Osteoblast (primary cell): ENCODE results near the gene PSMD2. TPM values are rescaled to one million over a fixed set of nuclear protein-coding genes. Genes with fewer than 3 reads are reported as not detected.
A peak's percentile ranks its signal among the peaks of the same experiment; 100 is the strongest.

Source experiments
- DNase-seq: peaks from one replicate; pipeline ENCODE4 v3.0.0; 2011; ENCODE audit warnings: low spot score, mixed read lengths; ENCODE audit not compliant: insufficient read length; ENCODE audit errors: missing footprints
- H2AFZ ChIP-seq: 2 replicates; pipeline ENCODE4 v1.6.0; 2011; ENCODE audit warnings: mild to moderate bottlenecking, low read length
- H3K27ac ChIP-seq: 2 replicates; pipeline ENCODE4 v1.5.1; 2011; ENCODE audit warnings: mild to moderate bottlenecking, low read depth, low read length, moderate library complexity
- H3K27me3 ChIP-seq: 2 replicates; pipeline ENCODE4 v1.6.0; 2012; ENCODE audit warnings: mild to moderate bottlenecking, control low read depth, inconsistent platforms, low read length, moderate library complexity; ENCODE audit not compliant: insufficient read depth
- H3K36me3 ChIP-seq: 2 replicates; pipeline ENCODE4 v1.5.1; 2011; ENCODE audit warnings: mild to moderate bottlenecking, low read length, control low read depth, moderate library complexity; ENCODE audit not compliant: insufficient read depth
- H3K4me1 ChIP-seq: 2 replicates; pipeline ENCODE4 v1.5.1; 2011; ENCODE audit warnings: mild to moderate bottlenecking, low read length, control low read depth, moderate library complexity; ENCODE audit not compliant: insufficient read depth
- H3K4me2 ChIP-seq: 2 replicates; pipeline ENCODE4 v1.6.0; 2011; ENCODE audit warnings: mild to moderate bottlenecking, low read length; ENCODE audit not compliant: insufficient read depth
- H3K4me3 ChIP-seq: fragments of 200-600 bp; sonication (generic); 3 replicates; pipeline ENCODE4 v1.5.1; 2012; ENCODE audit warnings: mild to moderate bottlenecking, low read length, inconsistent platforms; ENCODE audit not compliant: insufficient read depth
- H3K79me2 ChIP-seq: 2 replicates; pipeline ENCODE4 v1.6.0; 2012; ENCODE audit warnings: mild to moderate bottlenecking, low read length, control low read depth, inconsistent platforms; ENCODE audit not compliant: insufficient read depth
- H3K9me3 ChIP-seq: 2 replicates; pipeline ENCODE4 v1.5.1; 2011; ENCODE audit warnings: low read depth, low read length, control low read depth
- H4K20me1 ChIP-seq: 2 replicates; pipeline ENCODE4 v1.6.0; 2012; ENCODE audit warnings: mild to moderate bottlenecking, low read length, control low read depth; ENCODE audit not compliant: insufficient read depth
- total RNA-seq: library from RNA; depleted of rRNA; stranded (reverse); fragments of >200 nt; gene quantifications from 2 replicates; pipeline ENCODE4 v1.2.3, GENCODE V29; 2012
- TF ChIP-seq, protein P1 (sequence below): IDR thresholded peaks from 2 replicates; pipeline ENCODE4 v1.5.1; 2011; ENCODE audit warnings: mild to moderate bottlenecking, low read depth, low read length, moderate library complexity; ENCODE audit errors: extremely low read depth

PSMD2 gene
- total RNA-seq, 1 donor = 301 TPM

DNA sequence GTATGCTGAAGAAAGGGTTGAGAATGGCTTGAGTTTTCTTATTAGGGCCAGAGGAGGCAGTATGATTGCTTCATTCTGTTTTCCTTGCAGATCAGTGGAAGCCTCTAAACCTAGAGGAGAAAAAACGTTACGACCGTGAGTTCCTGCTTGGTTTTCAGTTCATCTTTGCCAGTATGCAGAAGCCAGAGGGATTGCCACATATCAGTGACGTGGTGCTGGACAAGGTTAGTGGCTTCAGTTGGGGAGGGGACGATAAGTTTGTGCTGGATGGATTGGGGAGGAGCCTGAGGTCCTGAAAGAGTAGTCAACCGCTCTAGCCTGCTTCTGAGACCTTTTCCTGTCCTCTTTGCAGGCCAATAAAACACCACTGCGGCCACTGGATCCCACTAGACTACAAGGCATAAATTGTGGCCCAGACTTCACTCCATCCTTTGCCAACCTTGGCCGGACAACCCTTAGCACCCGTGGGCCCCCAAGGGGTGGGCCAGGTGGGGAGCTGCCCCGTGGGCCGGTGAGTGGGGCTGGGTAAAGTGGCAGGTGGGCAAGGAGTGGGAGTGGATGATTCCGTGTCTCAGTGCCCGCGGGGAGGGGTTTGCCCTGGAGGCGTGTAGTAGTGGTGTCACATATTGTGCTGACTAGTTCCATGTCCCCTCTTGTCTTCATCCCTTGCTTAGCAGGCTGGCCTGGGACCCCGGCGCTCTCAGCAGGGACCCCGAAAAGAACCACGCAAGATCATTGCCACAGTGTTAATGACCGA lies 23.9 kb downstream of the PSMD2 start:
- Histone ChIP-seq H3K4me2 (no peak overlapping the region), H3K27ac (peak overlapping the region; percentile 31), H3K9me3 (no peaks in the 10 kb centered on the region), H3K4me1 (peaks cover 26% of the 10 kb centered on the region), H3K4me3 (no peak overlapping the region), H2AFZ (no peak overlapping the region), H3K79me2 (peaks cover 92% of the 10 kb centered on the region), H3K36me3 (peaks cover 89% of the 10 kb centered on the region), H4K20me1 (peaks cover 84% of the 10 kb centered on the region), H3K27me3 (no peaks in the 10 kb centered on the region)
- TF ChIP-seq, protein P1, sequence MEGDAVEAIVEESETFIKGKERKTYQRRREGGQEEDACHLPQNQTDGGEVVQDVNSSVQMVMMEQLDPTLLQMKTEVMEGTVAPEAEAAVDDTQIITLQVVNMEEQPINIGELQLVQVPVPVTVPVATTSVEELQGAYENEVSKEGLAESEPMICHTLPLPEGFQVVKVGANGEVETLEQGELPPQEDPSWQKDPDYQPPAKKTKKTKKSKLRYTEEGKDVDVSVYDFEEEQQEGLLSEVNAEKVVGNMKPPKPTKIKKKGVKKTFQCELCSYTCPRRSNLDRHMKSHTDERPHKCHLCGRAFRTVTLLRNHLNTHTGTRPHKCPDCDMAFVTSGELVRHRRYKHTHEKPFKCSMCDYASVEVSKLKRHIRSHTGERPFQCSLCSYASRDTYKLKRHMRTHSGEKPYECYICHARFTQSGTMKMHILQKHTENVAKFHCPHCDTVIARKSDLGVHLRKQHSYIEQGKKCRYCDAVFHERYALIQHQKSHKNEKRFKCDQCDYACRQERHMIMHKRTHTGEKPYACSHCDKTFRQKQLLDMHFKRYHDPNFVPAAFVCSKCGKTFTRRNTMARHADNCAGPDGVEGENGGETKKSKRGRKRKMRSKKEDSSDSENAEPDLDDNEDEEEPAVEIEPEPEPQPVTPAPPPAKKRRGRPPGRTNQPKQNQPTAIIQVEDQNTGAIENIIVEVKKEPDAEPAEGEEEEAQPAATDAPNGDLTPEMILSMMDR = no peak
- peak; percentile 59 for DNase-seq

- Histone ChIP-seq H3K79me2 (peaks cover 91% of the 10 kb centered on the region), H3K27ac (no peak overlapping the region), H2AFZ (no peak overlapping the region), H4K20me1 (peaks cover 82% of the 10 kb centered on the region), H3K4me2 (no peak overlapping the region), H3K4me3 (no peak overlapping the region), H3K9me3 (no peaks in the 10 kb centered on the region), H3K4me1 (peaks cover 24% of the 10 kb centered on the region), H3K36me3 (peaks cover 89% of the 10 kb centered on the region), H3K27me3 (no peaks in the 10 kb centered on the region)
- no peak for DNase-seq
- TF ChIP-seq, protein P1 = no peak
These were observed 24.7 kb downstream of the PSMD2 start for GRCh38 chr3:184323696-184324095.

- no peak overlapping the region for H3K27ac ChIP-seq
- H2AFZ ChIP-seq = no peak overlapping the region
- H3K36me3 ChIP-seq = peaks cover 100% of the 10 kb centered on the region
- peaks cover 75% of the 10 kb centered on the region for H4K20me1 ChIP-seq
- peaks cover 93% of the 10 kb centered on the region for H3K79me2 ChIP-seq
- DNase-seq = peak; percentile 61
- TF ChIP-seq, protein P1 = no peak
- H3K27me3 ChIP-seq = no peaks in the 10 kb centered on the region
- H3K4me2 ChIP-seq = no peak overlapping the region
- H3K4me1 ChIP-seq = peaks cover 10% of the 10 kb centered on the region
- H3K4me3 ChIP-seq = no peak overlapping the region
- no peaks in the 10 kb centered on the region for H3K9me3 ChIP-seq
These were observed 26.2 kb downstream of the PSMD2 start for GRCh38 chr3:184325269-184325668.

GRCh38 chr3:184325715-184326369 lies 26.8 kb downstream of the PSMD2 start:
- H3K79me2 ChIP-seq = peaks cover 87% of the 10 kb centered on the region
- no peaks in the 10 kb centered on the region for H3K27me3 ChIP-seq
- H3K36me3 ChIP-seq = peaks cover 98% of the 10 kb centered on the region
- TF ChIP-seq, protein P1 = no peak
- peak; percentile 65 for DNase-seq
- no peaks in the 10 kb centered on the region for H3K9me3 ChIP-seq
- H3K4me2 ChIP-seq = no peak overlapping the region
- H4K20me1 ChIP-seq = peaks cover 69% of the 10 kb centered on the region
- H3K27ac ChIP-seq = no peak overlapping the region
- no peak overlapping the region for H2AFZ ChIP-seq
- H3K4me3 ChIP-seq = no peak overlapping the region
- H3K4me1 ChIP-seq = peaks cover 4% of the 10 kb centered on the region
